PC-3 (cell line): ENCODE data around the gene SLCO2A1.

ENCODE experiments used
- EZH2 ChIP-seq: fragments of 300-600 bp; sonication (generic); IDR thresholded peaks from one replicate; pipeline ENCODE4 v1.6.1; 2017; ENCODE audit warnings: antibody characterized with exemption, mild to moderate bottlenecking, low read length; ENCODE audit not compliant: unreplicated experiment
- TF ChIP-seq, protein P1 (sequence below): fragments of 300-600 bp; sonication (generic); conservative IDR thresholded peaks from 2 replicates; pipeline ENCODE4 v1.5.1; 2017; ENCODE audit warnings: antibody characterized with exemption, low read depth, mild to moderate bottlenecking, low read length

- no peak for TF ChIP-seq EZH2
- TF ChIP-seq, protein P1, sequence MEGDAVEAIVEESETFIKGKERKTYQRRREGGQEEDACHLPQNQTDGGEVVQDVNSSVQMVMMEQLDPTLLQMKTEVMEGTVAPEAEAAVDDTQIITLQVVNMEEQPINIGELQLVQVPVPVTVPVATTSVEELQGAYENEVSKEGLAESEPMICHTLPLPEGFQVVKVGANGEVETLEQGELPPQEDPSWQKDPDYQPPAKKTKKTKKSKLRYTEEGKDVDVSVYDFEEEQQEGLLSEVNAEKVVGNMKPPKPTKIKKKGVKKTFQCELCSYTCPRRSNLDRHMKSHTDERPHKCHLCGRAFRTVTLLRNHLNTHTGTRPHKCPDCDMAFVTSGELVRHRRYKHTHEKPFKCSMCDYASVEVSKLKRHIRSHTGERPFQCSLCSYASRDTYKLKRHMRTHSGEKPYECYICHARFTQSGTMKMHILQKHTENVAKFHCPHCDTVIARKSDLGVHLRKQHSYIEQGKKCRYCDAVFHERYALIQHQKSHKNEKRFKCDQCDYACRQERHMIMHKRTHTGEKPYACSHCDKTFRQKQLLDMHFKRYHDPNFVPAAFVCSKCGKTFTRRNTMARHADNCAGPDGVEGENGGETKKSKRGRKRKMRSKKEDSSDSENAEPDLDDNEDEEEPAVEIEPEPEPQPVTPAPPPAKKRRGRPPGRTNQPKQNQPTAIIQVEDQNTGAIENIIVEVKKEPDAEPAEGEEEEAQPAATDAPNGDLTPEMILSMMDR = no peak
Observed at GRCh38 chr3:134057654-134058110, 28.0 kb upstream of the SLCO2A1 start.
